Panc1 (cell line): Measurements from ENCODE around the gene MEX3C. TPM values are rescaled to one million over a fixed set of nuclear protein-coding genes. Genes with fewer than 3 reads are reported as not detected.

Experiments
- ATAC-seq: fragments of 200-7000 bp; cut with Tn5 transposase; 2 replicates; pipeline ENCODE4 v1.9.1; 2020; ENCODE audit warnings: mild to moderate bottlenecking, moderate library complexity
- BruUV-seq: library from RNA; stranded (reverse); fragments of 400-500 nt; replicated peaks from 2 replicates; lab custom pipeline; 2021; lab: Mats Ljungman, UMichigan
- CTCF ChIA-PET: fragments of 300-600 bp; sonication (Branson Sonifier 250); formaldehyde crosslinking; loops from one replicate; lab custom pipeline; 2022; ENCODE audit warnings: antibody characterized with exemption; lab: Charles Lee
- POLR2A ChIA-PET: fragments of 300-600 bp; sonication (Branson Sonifier 250); formaldehyde crosslinking; loops from one replicate; lab custom pipeline; 2022; ENCODE audit warnings: antibody characterized with exemption; lab: Charles Lee
- DNase-seq: peaks from one replicate; pipeline ENCODE4 v3.0.0-alpha.2; 2010; ENCODE audit warnings: low read depth, low spot score
- H3K27ac ChIP-seq: 2 replicates; pipeline ENCODE4 v1.5.1; 2011; ENCODE audit warnings: mild to moderate bottlenecking, low read length, inconsistent platforms
- H3K27me3 ChIP-seq: fragments of 200-500 bp; sonication (Bioruptor generic); 2 replicates; pipeline ENCODE4 v1.6.0; 2014; ENCODE audit warnings: low read length, inconsistent platforms; ENCODE audit not compliant: control insufficient read depth, insufficient read depth
- H3K36me3 ChIP-seq: fragments of 200-500 bp; sonication (Bioruptor generic); 2 replicates; pipeline ENCODE4 v1.5.1; 2014; ENCODE audit warnings: inconsistent platforms, mild to moderate bottlenecking, low read length, moderate library complexity; ENCODE audit not compliant: control insufficient read depth, insufficient read depth
- H3K4me1 ChIP-seq: 2 replicates; pipeline ENCODE4 v1.5.1; 2011; ENCODE audit warnings: inconsistent platforms, mild to moderate bottlenecking, low read length, moderate library complexity; ENCODE audit not compliant: control insufficient read depth, insufficient read depth
- H3K4me3 ChIP-seq, 2 experiments: 2 replicates each; pipeline ENCODE4 v1.5.1; 2011 to 2012; ENCODE audit warnings: low read depth in 2 of 2, low read length in 2 of 2, mild to moderate bottlenecking in 2 of 2, inconsistent platforms in 1 of 2, moderate library complexity in 1 of 2
- H3K9me3 ChIP-seq: fragments of 200-500 bp; sonication (Bioruptor generic); 2 replicates; pipeline ENCODE4 v1.5.1; 2014; ENCODE audit warnings: low read depth, mild to moderate bottlenecking, inconsistent platforms, low read length, moderate library complexity; ENCODE audit not compliant: control insufficient read depth, insufficient read depth
- CTCF ChIP-seq: fragments of 450-650 bp; IDR thresholded peaks from 2 replicates; pipeline ENCODE4 v1.5.1; 2017; ENCODE audit warnings: mild to moderate bottlenecking
- POLR2AphosphoS5 ChIP-seq: IDR thresholded peaks from 2 replicates; pipeline ENCODE4 v1.6.1; 2012; ENCODE audit warnings: mild to moderate bottlenecking, low read depth, low read length, moderate library complexity
- REST ChIP-seq, 2 experiments: IDR thresholded peaks; 2 replicates each; pipeline ENCODE4 v1.6.1; 2011 to 2012; ENCODE audit warnings: low read depth in 2 of 2, control low read depth in 1 of 2, low read length in 1 of 2, mild to moderate bottlenecking in 1 of 2, moderate library complexity in 1 of 2; ENCODE audit not compliant: insufficient read depth in 1 of 2
- SIN3A ChIP-seq: IDR thresholded peaks from 2 replicates; pipeline ENCODE4 v1.6.1; 2012; ENCODE audit warnings: low read depth, mild to moderate bottlenecking, low read length, moderate library complexity, borderline replicate concordance; ENCODE audit not compliant: insufficient read depth
- TCF7L2 ChIP-seq: IDR thresholded peaks from 2 replicates; pipeline ENCODE4 v1.6.1; 2011; ENCODE audit warnings: mild to moderate bottlenecking, low read depth, low read length, inconsistent platforms
- in situ Hi-C: cut with HindIII; loops from 2 replicates; pipeline ENCODE4 v1.10.0; 2016; ENCODE audit warnings: low sequenced_read_pairs, low pct_unique_long_range_greater_than_20kb
- intact Hi-C: fragments of 100-400 bp; cut with micrococcal nuclease; formaldehyde crosslinking; loops from one replicate; pipeline ENCODE4 v1.10.0; 2022; ENCODE audit not compliant: unreplicated experiment
- total RNA-seq: library from RNA; stranded (reverse); gene quantifications from one replicate; pipeline ENCODE4 v1.2.1, GENCODE V29; 2021; ENCODE audit not compliant: unreplicated experiment

The MEX3C gene
- total RNA-seq, 1 experiment from 2014 or later: 29.0 TPM

- TF ChIP-seq POLR2AphosphoS5 (no peak), TCF7L2 (no peak), REST (IDR thresholded peaks at IDR 0.05; ENCODE audit: insufficient read depth in 1 of 2, low read depth in 2 of 2, low read length in 1 of 2) (no peak), CTCF (no peak), SIN3A (no peak)
- no peaks in the 10 kb centered on the region for H3K36me3 ChIP-seq
- H3K4me1 ChIP-seq: no peaks in the 10 kb centered on the region
- no peaks in the 10 kb centered on the region for H3K9me3 ChIP-seq
- intact Hi-C loops: no loop called here
- H3K4me3 ChIP-seq: no peak overlapping the region
- in situ Hi-C loops: no loop called here
- no peaks in the 10 kb centered on the region for H3K27me3 ChIP-seq
- no peak overlapping the region for H3K27ac ChIP-seq
- BruUV-seq: no TSS peak
- POLR2A ChIA-PET: no interaction called here
- CTCF ChIA-PET: no interaction called here
- no peak for ATAC-seq
- no peak for DNase-seq
Observed at GRCh38 chr18:51151185-51151567, 46.3 kb downstream of the MEX3C start.

- TF ChIP-seq SIN3A: no peak
- TF ChIP-seq CTCF: no peak
- CTCF ChIA-PET: no interaction called here
Observed at GRCh38 chr18:51150113-51150700, 47.3 kb downstream of the MEX3C start.

More at GRCh38 chr18:51150113-51150700, 47.3 kb downstream of the MEX3C start:
- DNase-seq (no peak), ATAC-seq (no peak)
- H3K27me3 ChIP-seq: no peaks in the 10 kb centered on the region
- no TSS peak for BruUV-seq
- intact Hi-C loops (no loop called here), in situ Hi-C loops (no loop called here)
- no peaks in the 10 kb centered on the region for H3K9me3 ChIP-seq
- POLR2A ChIA-PET: no interaction called here
- no peak overlapping the region for H3K4me3 ChIP-seq
- no peaks in the 10 kb centered on the region for H3K4me1 ChIP-seq
- H3K27ac ChIP-seq: no peak overlapping the region
- H3K36me3 ChIP-seq: no peaks in the 10 kb centered on the region
